SK-N-MC (cell line): ENCODE results near the gene CIAO2B.

Source experiments
- EZH2 ChIP-seq: fragments of 200-600 bp; sonication (generic); IDR thresholded peaks from one replicate; pipeline ENCODE4 v1.6.1; 2017; ENCODE audit warnings: antibody characterized with exemption
- FOXP2 ChIP-seq: optimal IDR thresholded peaks from 2 replicates; pipeline ENCODE3; 2011; ENCODE audit warnings: mild to moderate bottlenecking, moderate library complexity; ENCODE audit not compliant: insufficient read depth; ENCODE audit errors: extremely low read length, control extremely low read depth
- POLR2AphosphoS5 ChIP-seq: IDR thresholded peaks from 2 replicates; pipeline ENCODE4 v1.6.1; 2012; ENCODE audit warnings: mild to moderate bottlenecking, low read depth, low read length, borderline replicate concordance

DNA sequence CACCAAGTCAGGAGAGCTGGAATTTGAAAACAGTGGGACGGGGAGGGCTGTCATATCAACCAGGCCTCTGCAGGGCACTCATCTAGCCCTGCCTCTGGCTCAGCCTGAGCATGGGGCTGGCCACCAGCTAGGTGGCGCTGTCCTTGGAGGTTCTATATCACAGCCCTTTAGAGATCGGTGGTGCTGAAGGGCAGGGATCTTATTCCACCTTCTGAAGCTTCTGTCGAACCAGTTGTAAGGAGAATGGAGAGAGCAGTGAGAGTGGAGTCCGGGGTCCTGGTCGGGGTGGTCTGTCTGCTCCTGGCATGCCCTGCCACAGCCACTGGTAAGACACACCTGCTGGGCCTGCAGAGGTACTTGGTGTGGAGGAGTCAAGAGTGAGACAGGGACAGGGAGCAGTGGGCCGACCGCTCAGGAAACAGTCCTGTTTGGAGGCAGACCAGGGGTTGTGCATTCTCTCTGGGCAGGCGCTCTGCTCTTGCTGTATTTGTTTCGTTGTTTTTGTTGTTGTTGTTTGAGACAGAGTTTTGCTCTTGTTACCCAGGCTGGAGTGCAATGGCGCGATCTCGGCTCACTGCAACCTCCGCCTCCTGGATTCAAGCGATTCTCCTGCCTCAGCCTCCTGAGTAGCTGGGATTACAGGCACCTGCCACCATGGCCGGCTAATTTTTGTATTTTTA is 27.0 kb upstream of the CIAO2B start, which contains the start of gene CES3:
- TF ChIP-seq EZH2 (no peak), POLR2AphosphoS5 (no peak), FOXP2 (no peak)
